Measurements from ENCODE around the gene TYMP. TPM values are rescaled to one million over a fixed set of nuclear protein-coding genes. Genes with fewer than 3 reads are reported as not detected.
"Not testable (repeated sequence)": the region's sequence is repeated elsewhere in the genome, so short reads cannot be mapped to it uniquely, and the experiment has no call there.

TYMP gene
- total RNA-seq, 2 experiments from 2014 or later = 9.9 to 10.0 TPM

- H3K36me3 ChIP-seq (ENCODE audit: insufficient read depth, low read length) = peaks cover 58% of the 10 kb centered on the region
- ChIA-PET POLR2A (interaction anchor here (0.7 to 1.0 kb wide), 2 partner anchors 13 to 15 kb away, joined by 3 to 5 read pairs; partner anchors contain the start of gene LMF2), CTCF (no interaction called here)
- H3K27ac ChIP-seq (ENCODE audit: low read depth in 1 of 2, low read length in 2 of 2) = no peak overlapping the region
- Mint-ChIP-seq H3K4me1 (ENCODE audit: low read depth) (peaks cover 15% of the 10 kb centered on the region), H3K4me3 (peak overlapping the region; percentile 54), H3K9me3 (no peaks in the 10 kb centered on the region), H3K27me3 (no peaks in the 10 kb centered on the region), H3K27ac (no peak overlapping the region), H3K36me3 (ENCODE audit: low read depth) (peaks cover 59% of the 10 kb centered on the region)
- ATAC-seq (ENCODE audit: poor library complexity) = no peak
- no peak for DNase-seq
- H3K4me1 ChIP-seq (ENCODE audit: insufficient read depth, low read length) = peaks cover 26% of the 10 kb centered on the region
- H3K4me3 ChIP-seq (ENCODE audit: low read length) = no peak overlapping the region
- intact Hi-C loops (cut with DNase I, micrococcal nuclease) = no loop called here
- no peaks in the 10 kb centered on the region for H3K9me3 ChIP-seq (ENCODE audit: control insufficient read depth in 1 of 2, insufficient read depth in 1 of 2, low read length in 2 of 2)
- TF ChIP-seq, protein P1, sequence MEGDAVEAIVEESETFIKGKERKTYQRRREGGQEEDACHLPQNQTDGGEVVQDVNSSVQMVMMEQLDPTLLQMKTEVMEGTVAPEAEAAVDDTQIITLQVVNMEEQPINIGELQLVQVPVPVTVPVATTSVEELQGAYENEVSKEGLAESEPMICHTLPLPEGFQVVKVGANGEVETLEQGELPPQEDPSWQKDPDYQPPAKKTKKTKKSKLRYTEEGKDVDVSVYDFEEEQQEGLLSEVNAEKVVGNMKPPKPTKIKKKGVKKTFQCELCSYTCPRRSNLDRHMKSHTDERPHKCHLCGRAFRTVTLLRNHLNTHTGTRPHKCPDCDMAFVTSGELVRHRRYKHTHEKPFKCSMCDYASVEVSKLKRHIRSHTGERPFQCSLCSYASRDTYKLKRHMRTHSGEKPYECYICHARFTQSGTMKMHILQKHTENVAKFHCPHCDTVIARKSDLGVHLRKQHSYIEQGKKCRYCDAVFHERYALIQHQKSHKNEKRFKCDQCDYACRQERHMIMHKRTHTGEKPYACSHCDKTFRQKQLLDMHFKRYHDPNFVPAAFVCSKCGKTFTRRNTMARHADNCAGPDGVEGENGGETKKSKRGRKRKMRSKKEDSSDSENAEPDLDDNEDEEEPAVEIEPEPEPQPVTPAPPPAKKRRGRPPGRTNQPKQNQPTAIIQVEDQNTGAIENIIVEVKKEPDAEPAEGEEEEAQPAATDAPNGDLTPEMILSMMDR (IDR thresholded peaks at IDR 0.05) = no peak
- H3K27me3 ChIP-seq (ENCODE audit: control insufficient read depth in 1 of 2, insufficient read depth in 2 of 2, low read length in 2 of 2) = no peaks in the 10 kb centered on the region
Observed at GRCh38 chr22:50522208-50522805, 7.5 kb downstream of the TYMP start.

DNA sequence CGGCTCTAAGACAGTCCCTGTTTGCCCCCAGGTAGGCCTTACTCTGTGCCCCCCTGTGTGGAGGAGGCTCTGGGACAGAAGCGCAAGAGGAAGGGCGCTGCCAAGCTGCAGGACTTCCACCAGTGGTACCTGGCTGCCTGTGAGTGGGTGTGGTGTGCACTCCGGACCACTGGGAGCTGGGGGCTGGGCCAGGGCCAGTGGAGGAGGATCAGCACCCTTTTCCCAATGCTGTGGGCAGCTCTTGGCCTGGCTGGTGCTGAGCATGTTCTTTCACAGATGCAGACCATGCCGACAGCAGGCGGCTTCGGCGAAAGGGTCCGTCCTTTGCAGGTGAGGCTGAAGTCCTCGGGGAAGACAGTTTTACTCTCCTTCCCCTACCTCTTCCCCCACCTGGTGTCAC, 8.1 kb downstream of the TYMP start:
- peaks cover 20% of the 10 kb centered on the region for H3K4me1 ChIP-seq (ENCODE audit: insufficient read depth, low read length)
- H3K36me3 ChIP-seq (ENCODE audit: insufficient read depth, low read length) = peaks cover 64% of the 10 kb centered on the region
- H3K27me3 ChIP-seq (ENCODE audit: control insufficient read depth in 1 of 2, insufficient read depth in 2 of 2, low read length in 2 of 2) = no peaks in the 10 kb centered on the region
- no peaks in the 10 kb centered on the region for H3K9me3 Mint-ChIP-seq
- H3K36me3 Mint-ChIP-seq (ENCODE audit: low read depth) = peaks cover 59% of the 10 kb centered on the region
- H3K27me3 Mint-ChIP-seq = no peaks in the 10 kb centered on the region
- ChIA-PET POLR2A (interaction anchor here (0.7 kb wide), 1 partner anchor 13 kb away, joined by 3 read pairs; no protein-coding TSS in a partner anchor), CTCF (no interaction called here)
- no peak overlapping the region for H3K4me3 Mint-ChIP-seq
- intact Hi-C loops (cut with DNase I, micrococcal nuclease) = no loop called here
- no peak for ATAC-seq (ENCODE audit: poor library complexity)
- no peaks in the 10 kb centered on the region for H3K9me3 ChIP-seq (ENCODE audit: control insufficient read depth in 1 of 2, insufficient read depth in 1 of 2, low read length in 2 of 2)
- TF ChIP-seq, protein P1 (IDR thresholded peaks at IDR 0.05) = no peak
- H3K27ac Mint-ChIP-seq = no peak overlapping the region
- H3K27ac ChIP-seq (ENCODE audit: low read depth in 1 of 2, low read length in 2 of 2) = no peak overlapping the region
- DNase-seq = no peak
- H3K4me1 Mint-ChIP-seq (ENCODE audit: low read depth) = peaks cover 9% of the 10 kb centered on the region
- no peak overlapping the region for H3K4me3 ChIP-seq (ENCODE audit: low read length)

GRCh38 chr22:50520826-50521453, 8.9 kb downstream of the TYMP start:
- ChIA-PET POLR2A (no interaction called here), CTCF (no interaction called here)
- no peak overlapping the region for H3K4me3 ChIP-seq (ENCODE audit: low read length)

DNA sequence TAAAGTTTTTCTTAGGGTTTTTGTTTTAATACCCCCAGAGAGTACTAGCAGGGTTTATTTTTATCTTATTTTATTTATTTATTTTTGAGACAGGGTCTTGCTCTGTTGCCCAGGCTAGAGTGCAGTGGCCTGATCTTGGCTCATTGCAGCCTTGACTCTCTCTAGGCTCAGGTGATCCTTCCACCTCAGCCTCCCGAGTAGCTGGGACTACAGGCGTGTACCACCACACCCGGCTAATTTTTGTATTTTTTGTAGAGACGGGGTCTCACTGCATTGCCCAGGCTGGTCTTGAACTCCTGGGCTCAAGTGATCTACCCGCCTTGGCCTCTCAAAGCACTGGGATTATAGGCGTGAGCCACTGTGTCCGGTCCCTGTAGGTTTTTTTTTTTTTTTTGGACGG, 9.6 kb downstream of the TYMP start:
- H3K27me3 Mint-ChIP-seq = not testable (repeated sequence)

More at GRCh38 chr22:50520826-50521453, 8.9 kb downstream of the TYMP start:
- TF ChIP-seq, protein P1 (IDR thresholded peaks at IDR 0.05) = no peak
- no peaks in the 10 kb centered on the region for H3K9me3 ChIP-seq (ENCODE audit: control insufficient read depth in 1 of 2, insufficient read depth in 1 of 2, low read length in 2 of 2)
- H3K4me1 ChIP-seq (ENCODE audit: insufficient read depth, low read length) = peaks cover 16% of the 10 kb centered on the region
- H3K27ac ChIP-seq (ENCODE audit: low read depth in 1 of 2, low read length in 2 of 2) = no peak overlapping the region
- DNase-seq (no peak), ATAC-seq (ENCODE audit: poor library complexity) (no peak)
- Mint-ChIP-seq H3K36me3 (ENCODE audit: low read depth) (peaks cover 66% of the 10 kb centered on the region), H3K9me3 (no peaks in the 10 kb centered on the region), H3K4me3 (no peak overlapping the region), H3K27ac (no peak overlapping the region), H3K27me3 (no peaks in the 10 kb centered on the region), H3K4me1 (ENCODE audit: low read depth) (peaks cover 7% of the 10 kb centered on the region)
- H3K27me3 ChIP-seq (ENCODE audit: control insufficient read depth in 1 of 2, insufficient read depth in 2 of 2, low read length in 2 of 2) = no peaks in the 10 kb centered on the region
- peaks cover 71% of the 10 kb centered on the region for H3K36me3 ChIP-seq (ENCODE audit: insufficient read depth, low read length)
- intact Hi-C loops (cut with DNase I, micrococcal nuclease) = no loop called here

More for the DNA sequence above, 9.6 kb downstream of the TYMP start:
- H3K9me3 Mint-ChIP-seq; H3K27ac Mint-ChIP-seq; H3K9me3 ChIP-seq (ENCODE audit: control insufficient read depth in 1 of 2, insufficient read depth in 1 of 2, low read length in 2 of 2); POLR2A ChIA-PET; H3K4me1 Mint-ChIP-seq (ENCODE audit: low read depth); ATAC-seq (ENCODE audit: poor library complexity); H3K4me3 Mint-ChIP-seq; H3K4me3 ChIP-seq (ENCODE audit: low read length); H3K27ac ChIP-seq (ENCODE audit: low read depth in 1 of 2, low read length in 2 of 2); DNase-seq; CTCF ChIA-PET; intact Hi-C loops (cut with DNase I, micrococcal nuclease); H3K27me3 ChIP-seq (ENCODE audit: control insufficient read depth in 1 of 2, insufficient read depth in 2 of 2, low read length in 2 of 2): not testable (repeated sequence)
- peaks cover 16% of the 10 kb centered on the region for H3K4me1 ChIP-seq (ENCODE audit: insufficient read depth, low read length)
- H3K36me3 ChIP-seq (ENCODE audit: insufficient read depth, low read length) = peaks cover 74% of the 10 kb centered on the region
- H3K36me3 Mint-ChIP-seq (ENCODE audit: low read depth) = peaks cover 71% of the 10 kb centered on the region

All from CD4-positive, alpha-beta T cell (primary cell).